ENCODE data around the gene P2RX4.

DNA sequence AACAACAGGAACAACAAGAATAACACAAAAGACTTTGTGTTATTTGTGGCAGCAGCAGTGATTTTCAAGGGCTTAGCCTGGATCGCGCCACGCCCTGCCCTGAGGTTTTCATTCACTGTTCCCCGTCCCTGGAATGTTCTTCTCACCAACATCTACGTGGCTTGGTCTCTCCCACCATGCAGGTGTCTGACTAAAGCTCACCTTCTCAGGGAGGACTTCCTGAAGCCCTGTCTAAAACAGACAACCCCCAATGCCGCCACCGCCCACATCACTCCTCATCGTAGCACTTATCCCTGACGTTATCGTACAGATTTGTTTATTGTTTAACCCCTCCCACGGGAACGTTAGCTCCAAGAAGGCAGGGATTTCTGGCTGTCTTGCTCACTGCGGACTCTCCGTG, 40.4 kb downstream of the P2RX4 start:
- TF ChIP-seq, protein P1, sequence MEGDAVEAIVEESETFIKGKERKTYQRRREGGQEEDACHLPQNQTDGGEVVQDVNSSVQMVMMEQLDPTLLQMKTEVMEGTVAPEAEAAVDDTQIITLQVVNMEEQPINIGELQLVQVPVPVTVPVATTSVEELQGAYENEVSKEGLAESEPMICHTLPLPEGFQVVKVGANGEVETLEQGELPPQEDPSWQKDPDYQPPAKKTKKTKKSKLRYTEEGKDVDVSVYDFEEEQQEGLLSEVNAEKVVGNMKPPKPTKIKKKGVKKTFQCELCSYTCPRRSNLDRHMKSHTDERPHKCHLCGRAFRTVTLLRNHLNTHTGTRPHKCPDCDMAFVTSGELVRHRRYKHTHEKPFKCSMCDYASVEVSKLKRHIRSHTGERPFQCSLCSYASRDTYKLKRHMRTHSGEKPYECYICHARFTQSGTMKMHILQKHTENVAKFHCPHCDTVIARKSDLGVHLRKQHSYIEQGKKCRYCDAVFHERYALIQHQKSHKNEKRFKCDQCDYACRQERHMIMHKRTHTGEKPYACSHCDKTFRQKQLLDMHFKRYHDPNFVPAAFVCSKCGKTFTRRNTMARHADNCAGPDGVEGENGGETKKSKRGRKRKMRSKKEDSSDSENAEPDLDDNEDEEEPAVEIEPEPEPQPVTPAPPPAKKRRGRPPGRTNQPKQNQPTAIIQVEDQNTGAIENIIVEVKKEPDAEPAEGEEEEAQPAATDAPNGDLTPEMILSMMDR (IDR thresholded peaks at IDR 0.05; ENCODE audit: low read depth, low read length, missing input control): no peak
- TF ChIP-seq TAF1 (conservative IDR thresholded peaks at IDR 0.05) (no peak), GABPA (IDR thresholded peaks at IDR 0.05 in 1 of 2, conservative IDR thresholded peaks at IDR 0.05 in 1 of 2) (no peak), YY1 (IDR thresholded peaks at IDR 0.05) (no peak), NR2F2 (IDR thresholded peaks at IDR 0.05) (no peak), SP1 (IDR thresholded peaks at IDR 0.05) (no peak), RAD21 (IDR thresholded peaks at IDR 0.05) (no peak), EGR1 (IDR thresholded peaks at IDR 0.05; ENCODE audit: low read depth in 2 of 2) (no peak), FOXA1 (IDR thresholded peaks at IDR 0.05) (no peak), JUND (IDR thresholded peaks at IDR 0.05) (no peak)
- TF ChIP-seq, protein P2, sequence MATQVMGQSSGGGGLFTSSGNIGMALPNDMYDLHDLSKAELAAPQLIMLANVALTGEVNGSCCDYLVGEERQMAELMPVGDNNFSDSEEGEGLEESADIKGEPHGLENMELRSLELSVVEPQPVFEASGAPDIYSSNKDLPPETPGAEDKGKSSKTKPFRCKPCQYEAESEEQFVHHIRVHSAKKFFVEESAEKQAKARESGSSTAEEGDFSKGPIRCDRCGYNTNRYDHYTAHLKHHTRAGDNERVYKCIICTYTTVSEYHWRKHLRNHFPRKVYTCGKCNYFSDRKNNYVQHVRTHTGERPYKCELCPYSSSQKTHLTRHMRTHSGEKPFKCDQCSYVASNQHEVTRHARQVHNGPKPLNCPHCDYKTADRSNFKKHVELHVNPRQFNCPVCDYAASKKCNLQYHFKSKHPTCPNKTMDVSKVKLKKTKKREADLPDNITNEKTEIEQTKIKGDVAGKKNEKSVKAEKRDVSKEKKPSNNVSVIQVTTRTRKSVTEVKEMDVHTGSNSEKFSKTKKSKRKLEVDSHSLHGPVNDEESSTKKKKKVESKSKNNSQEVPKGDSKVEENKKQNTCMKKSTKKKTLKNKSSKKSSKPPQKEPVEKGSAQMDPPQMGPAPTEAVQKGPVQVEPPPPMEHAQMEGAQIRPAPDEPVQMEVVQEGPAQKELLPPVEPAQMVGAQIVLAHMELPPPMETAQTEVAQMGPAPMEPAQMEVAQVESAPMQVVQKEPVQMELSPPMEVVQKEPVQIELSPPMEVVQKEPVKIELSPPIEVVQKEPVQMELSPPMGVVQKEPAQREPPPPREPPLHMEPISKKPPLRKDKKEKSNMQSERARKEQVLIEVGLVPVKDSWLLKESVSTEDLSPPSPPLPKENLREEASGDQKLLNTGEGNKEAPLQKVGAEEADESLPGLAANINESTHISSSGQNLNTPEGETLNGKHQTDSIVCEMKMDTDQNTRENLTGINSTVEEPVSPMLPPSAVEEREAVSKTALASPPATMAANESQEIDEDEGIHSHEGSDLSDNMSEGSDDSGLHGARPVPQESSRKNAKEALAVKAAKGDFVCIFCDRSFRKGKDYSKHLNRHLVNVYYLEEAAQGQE (IDR thresholded peaks at IDR 0.05): no peak
- TF ChIP-seq, protein P3, sequence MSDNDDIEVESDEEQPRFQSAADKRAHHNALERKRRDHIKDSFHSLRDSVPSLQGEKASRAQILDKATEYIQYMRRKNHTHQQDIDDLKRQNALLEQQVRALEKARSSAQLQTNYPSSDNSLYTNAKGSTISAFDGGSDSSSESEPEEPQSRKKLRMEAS (IDR thresholded peaks at IDR 0.05): no peak
- TF ChIP-seq, protein P4, sequence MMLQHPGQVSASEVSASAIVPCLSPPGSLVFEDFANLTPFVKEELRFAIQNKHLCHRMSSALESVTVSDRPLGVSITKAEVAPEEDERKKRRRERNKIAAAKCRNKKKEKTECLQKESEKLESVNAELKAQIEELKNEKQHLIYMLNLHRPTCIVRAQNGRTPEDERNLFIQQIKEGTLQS (IDR thresholded peaks at IDR 0.05): no peak
- TF ChIP-seq, protein P5, sequence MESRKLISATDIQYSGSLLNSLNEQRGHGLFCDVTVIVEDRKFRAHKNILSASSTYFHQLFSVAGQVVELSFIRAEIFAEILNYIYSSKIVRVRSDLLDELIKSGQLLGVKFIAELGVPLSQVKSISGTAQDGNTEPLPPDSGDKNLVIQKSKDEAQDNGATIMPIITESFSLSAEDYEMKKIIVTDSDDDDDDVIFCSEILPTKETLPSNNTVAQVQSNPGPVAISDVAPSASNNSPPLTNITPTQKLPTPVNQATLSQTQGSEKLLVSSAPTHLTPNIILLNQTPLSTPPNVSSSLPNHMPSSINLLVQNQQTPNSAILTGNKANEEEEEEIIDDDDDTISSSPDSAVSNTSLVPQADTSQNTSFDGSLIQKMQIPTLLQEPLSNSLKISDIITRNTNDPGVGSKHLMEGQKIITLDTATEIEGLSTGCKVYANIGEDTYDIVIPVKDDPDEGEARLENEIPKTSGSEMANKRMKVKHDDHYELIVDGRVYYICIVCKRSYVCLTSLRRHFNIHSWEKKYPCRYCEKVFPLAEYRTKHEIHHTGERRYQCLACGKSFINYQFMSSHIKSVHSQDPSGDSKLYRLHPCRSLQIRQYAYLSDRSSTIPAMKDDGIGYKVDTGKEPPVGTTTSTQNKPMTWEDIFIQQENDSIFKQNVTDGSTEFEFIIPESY (IDR thresholded peaks at IDR 0.05): no peak

All from liver (tissue), 3 donors.